Cardiac muscle cell (in vitro differentiated cells and primary cell): ENCODE data around the gene FBXL17. TPM values are rescaled to one million over a fixed set of nuclear protein-coding genes. Genes with fewer than 3 reads are reported as not detected.
"Not testable (repeated sequence)": the region's sequence is repeated elsewhere in the genome, so short reads cannot be mapped to it uniquely, and the experiment has no call there.

ENCODE experiments used
- DNase-seq, 2 donors: peaks; one replicate each; pipeline versions ENCODE4 v3.0.0 to v3.0.0-alpha.2; 2010 to 2017; ENCODE audit warnings: low read depth in 1 of 2, low spot score in 1 of 2
- H3K27ac ChIP-seq: fragments of 200-600 bp; sonication (generic); 2 replicates; pipeline ENCODE4 v1.5.1; 2016
- H3K27me3 ChIP-seq: fragments of 200-600 bp; sonication (generic); 2 replicates; pipeline ENCODE4 v1.6.0; 2016; ENCODE audit warnings: control low read depth
- H3K36me3 ChIP-seq: fragments of 200-600 bp; sonication (generic); 2 replicates; pipeline ENCODE4 v1.5.1; 2016; ENCODE audit warnings: control low read depth
- H3K4me1 ChIP-seq: fragments of 200-600 bp; sonication (generic); 2 replicates; pipeline ENCODE4 v1.8.1; 2017; ENCODE audit warnings: low read depth, mild to moderate bottlenecking, mixed run types
- H3K4me3 ChIP-seq: fragments of 200-600 bp; sonication (generic); 2 replicates; pipeline ENCODE4 v1.5.1; 2016; ENCODE audit warnings: mild to moderate bottlenecking
- H3K9me3 ChIP-seq: fragments of 200-600 bp; sonication (generic); 2 replicates; pipeline ENCODE4 v1.5.1; 2017; ENCODE audit warnings: low read depth, mild to moderate bottlenecking, control low read depth
- polyA plus RNA-seq: library from polyadenylated mRNA; unstranded; fragments of >200 nt; fragmentation: Nextera tagmentation; extraction: Ambion mirVana; gene quantifications from 2 replicates; pipeline ENCODE4 v1.2.1, GENCODE V29; 2016
- total RNA-seq: library from RNA; depleted of rRNA; stranded (reverse); fragments of >200 nt; gene quantifications from 2 replicates; pipeline ENCODE4 v1.2.3, GENCODE V29; 2016
- TF ChIP-seq, protein P1 (sequence below): IDR thresholded peaks from 2 replicates; pipeline ENCODE4 v1.5.1; 2012; ENCODE audit warnings: low read depth, mild to moderate bottlenecking, low read length

Gene FBXL17
- total and polyA plus RNA-seq, 2 experiments from 2014 or later: 18.3 to 22.9 TPM

GRCh38 chr5:108181975-108182374 is 199.9 kb downstream of the FBXL17 start:
- Histone ChIP-seq H3K27me3 (no peaks in the 10 kb centered on the region), H3K27ac (no peak overlapping the region), H3K4me1 (peaks cover 5% of the 10 kb centered on the region), H3K4me3 (no peak overlapping the region), H3K9me3 (no peaks in the 10 kb centered on the region), H3K36me3 (no peaks in the 10 kb centered on the region)
- no peak for DNase-seq
- TF ChIP-seq, protein P1, sequence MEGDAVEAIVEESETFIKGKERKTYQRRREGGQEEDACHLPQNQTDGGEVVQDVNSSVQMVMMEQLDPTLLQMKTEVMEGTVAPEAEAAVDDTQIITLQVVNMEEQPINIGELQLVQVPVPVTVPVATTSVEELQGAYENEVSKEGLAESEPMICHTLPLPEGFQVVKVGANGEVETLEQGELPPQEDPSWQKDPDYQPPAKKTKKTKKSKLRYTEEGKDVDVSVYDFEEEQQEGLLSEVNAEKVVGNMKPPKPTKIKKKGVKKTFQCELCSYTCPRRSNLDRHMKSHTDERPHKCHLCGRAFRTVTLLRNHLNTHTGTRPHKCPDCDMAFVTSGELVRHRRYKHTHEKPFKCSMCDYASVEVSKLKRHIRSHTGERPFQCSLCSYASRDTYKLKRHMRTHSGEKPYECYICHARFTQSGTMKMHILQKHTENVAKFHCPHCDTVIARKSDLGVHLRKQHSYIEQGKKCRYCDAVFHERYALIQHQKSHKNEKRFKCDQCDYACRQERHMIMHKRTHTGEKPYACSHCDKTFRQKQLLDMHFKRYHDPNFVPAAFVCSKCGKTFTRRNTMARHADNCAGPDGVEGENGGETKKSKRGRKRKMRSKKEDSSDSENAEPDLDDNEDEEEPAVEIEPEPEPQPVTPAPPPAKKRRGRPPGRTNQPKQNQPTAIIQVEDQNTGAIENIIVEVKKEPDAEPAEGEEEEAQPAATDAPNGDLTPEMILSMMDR: no peak

DNA sequence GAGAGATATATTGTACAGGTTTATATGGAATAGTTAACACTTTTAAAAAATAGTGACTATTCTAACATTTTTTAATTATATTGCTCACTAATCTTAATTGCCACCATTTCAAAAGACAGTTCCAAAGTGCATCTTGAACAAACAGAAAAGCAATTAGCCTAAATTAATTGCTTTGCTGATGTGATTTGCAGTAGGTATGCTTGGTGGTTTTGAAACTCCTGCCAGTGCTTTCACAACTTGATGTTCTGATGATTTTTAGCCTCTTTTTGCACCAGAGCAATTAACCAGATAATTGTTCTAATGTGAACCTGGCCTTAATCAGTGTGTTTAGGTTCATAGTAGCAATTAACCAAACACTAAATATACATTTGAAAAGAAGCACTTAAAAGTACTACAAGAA is 207.6 kb downstream of the FBXL17 start:
- DNase-seq: no peak
- Histone ChIP-seq H3K4me1 (peaks cover 12% of the 10 kb centered on the region), H3K9me3 (no peaks in the 10 kb centered on the region), H3K27me3 (no peaks in the 10 kb centered on the region), H3K27ac (no peak overlapping the region), H3K4me3 (no peak overlapping the region), H3K36me3 (no peaks in the 10 kb centered on the region)
- TF ChIP-seq, protein P1: no peak

DNA sequence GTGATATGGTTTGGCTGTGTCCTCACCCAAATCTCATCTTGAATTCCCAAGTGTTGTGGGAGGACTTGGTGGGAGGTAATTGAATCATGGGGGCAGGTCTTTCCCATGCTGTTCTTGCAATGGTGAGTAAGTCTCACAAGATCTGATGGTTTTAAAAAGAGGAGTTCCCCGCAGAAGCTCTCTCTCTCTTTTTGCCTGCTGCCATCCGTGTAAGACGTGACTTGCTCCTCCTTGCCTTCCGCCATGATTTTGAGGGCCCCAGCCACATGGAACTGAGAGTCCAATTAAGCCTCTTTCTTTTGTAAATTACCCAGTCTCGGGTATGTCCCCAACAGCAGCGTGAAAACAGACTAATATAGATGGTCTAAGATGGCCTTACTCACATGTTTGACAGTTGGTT is 210.1 kb downstream of the FBXL17 start:
- DNase-seq: no peak
- no peak overlapping the region for H3K4me3 ChIP-seq
- peaks cover 14% of the 10 kb centered on the region for H3K4me1 ChIP-seq
- no peaks in the 10 kb centered on the region for H3K36me3 ChIP-seq
- H3K27ac ChIP-seq: no peak overlapping the region
- TF ChIP-seq, protein P1: no peak
- no peaks in the 10 kb centered on the region for H3K9me3 ChIP-seq
- no peaks in the 10 kb centered on the region for H3K27me3 ChIP-seq

DNA sequence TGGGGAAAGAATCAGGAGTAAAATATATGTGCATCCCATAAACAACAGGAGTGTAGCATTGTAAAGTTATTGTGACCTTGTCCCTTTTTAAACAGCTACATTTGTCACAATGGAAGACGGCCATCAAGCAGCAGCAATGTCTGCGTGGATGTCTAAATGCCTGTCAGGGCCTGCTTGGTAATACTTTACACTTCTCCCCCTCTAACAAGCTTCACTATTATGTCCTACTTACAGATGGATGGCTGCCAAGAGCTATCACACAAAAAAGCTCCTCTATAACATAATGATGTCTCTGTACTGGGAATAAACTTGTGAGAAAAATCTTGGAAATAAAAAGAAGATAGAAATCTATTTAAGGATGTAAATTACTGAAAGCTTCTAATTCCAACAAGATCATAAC is 213.0 kb downstream of the FBXL17 start:
- peak; percentile 8 to 27 for DNase-seq
- H3K27ac ChIP-seq: peak overlapping the region; percentile 4
- peaks cover 14% of the 10 kb centered on the region for H3K4me1 ChIP-seq
- no peaks in the 10 kb centered on the region for H3K36me3 ChIP-seq
- H3K4me3 ChIP-seq: no peak overlapping the region
- no peaks in the 10 kb centered on the region for H3K9me3 ChIP-seq
- no peaks in the 10 kb centered on the region for H3K27me3 ChIP-seq
- TF ChIP-seq, protein P1: no peak

GRCh38 chr5:108167174-108167573 is 214.7 kb downstream of the FBXL17 start:
- no peak for DNase-seq
- TF ChIP-seq, protein P1: no peak
- Histone ChIP-seq H3K4me1 (peaks cover 14% of the 10 kb centered on the region), H3K36me3 (no peaks in the 10 kb centered on the region), H3K27me3 (no peaks in the 10 kb centered on the region), H3K4me3 (no peak overlapping the region), H3K27ac (no peak overlapping the region), H3K9me3 (no peaks in the 10 kb centered on the region)

GRCh38 chr5:108164574-108164973 is 217.3 kb downstream of the FBXL17 start:
- Histone ChIP-seq H3K4me1 (peaks cover 10% of the 10 kb centered on the region), H3K4me3 (no peak overlapping the region), H3K36me3 (no peaks in the 10 kb centered on the region), H3K27ac (no peak overlapping the region), H3K9me3 (no peaks in the 10 kb centered on the region), H3K27me3 (no peaks in the 10 kb centered on the region)
- no peak for DNase-seq
- TF ChIP-seq, protein P1: no peak

DNA sequence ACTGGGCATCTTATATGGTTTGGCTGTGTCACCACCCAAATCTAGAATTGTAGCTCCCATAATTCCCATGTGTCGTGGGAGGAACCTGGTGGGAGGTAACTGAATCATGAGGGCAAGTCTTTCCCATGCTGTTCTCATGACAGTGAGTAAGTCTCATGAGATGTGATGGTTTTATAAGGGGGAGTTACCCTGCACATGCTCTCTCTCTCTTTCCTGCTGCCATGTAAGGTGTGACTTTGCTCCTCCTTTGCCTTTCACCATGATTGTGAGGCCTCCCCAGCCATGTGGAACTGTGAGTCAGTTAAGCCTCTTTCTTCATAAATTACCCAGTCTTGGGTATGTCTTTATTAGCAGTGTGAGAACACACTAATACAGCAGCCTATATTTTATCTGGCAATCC is 229.0 kb downstream of the FBXL17 start:
- H3K27ac ChIP-seq, H3K4me1 ChIP-seq, H3K4me3 ChIP-seq, H3K27me3 ChIP-seq, DNase-seq, H3K9me3 ChIP-seq, H3K36me3 ChIP-seq: not testable (repeated sequence)
